KBM-7 (cell line): Measurements from ENCODE around the gene CRISPLD2.
A peak's percentile ranks its signal among the peaks of the same experiment; 100 is the strongest.

Experiments used
- DNase-seq: peaks from one replicate; pipeline ENCODE4 v3.0.0-alpha.2; 2015
- in situ Hi-C: fragments of 300-500 bp; cut with MboI; formaldehyde crosslinking; loops from 2 replicates; pipeline ENCODE4 v1.14.3; 2020; ENCODE audit warnings: low sequenced_read_pairs, low pct_unique_long_range_greater_than_20kb, mixed read lengths

CRISPLD2 gene

DNA sequence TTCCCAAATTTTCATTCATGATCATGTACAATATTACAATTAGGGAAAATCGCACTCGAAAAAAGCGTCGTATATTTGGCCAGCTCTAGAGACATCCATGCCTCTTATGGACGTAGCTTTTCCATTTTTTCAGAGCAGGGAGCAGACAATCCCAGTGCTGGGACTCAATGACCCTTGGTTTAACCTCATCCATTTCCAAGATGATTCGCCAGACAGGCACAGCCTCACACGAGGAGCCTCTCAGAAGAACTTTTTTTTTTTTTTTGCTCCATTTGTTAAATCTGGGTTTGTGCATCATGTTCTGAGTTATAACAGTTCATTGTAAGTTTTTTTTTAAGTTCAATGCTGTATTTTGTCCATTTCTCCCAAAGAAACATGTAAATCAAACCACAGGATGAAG is 99.5 kb downstream of the CRISPLD2 start:
- DNase-seq = no peak
- in situ Hi-C loops = no loop called here

DNA sequence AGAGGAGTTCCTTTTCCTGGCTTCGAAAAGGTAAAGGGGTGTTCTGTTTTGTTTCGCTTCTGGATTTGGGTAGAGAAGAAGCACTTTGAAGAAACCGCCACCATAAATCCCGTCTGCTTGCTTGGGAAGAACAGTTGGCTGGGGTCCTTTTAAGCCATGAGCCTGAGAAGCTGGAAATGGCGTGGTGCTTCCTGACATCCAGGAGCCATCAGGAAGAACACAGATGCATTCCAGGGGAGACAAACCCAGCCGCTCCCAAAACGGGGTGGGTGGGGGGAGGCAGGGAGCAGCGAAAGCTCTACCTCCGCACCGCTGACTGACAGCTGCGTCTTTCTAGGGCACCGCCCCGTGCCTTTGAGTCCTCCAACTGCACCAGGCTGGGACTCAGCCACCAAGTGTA is 99.9 kb downstream of the CRISPLD2 start:
- in situ Hi-C loops = no loop called here
- DNase-seq = no peak

DNA sequence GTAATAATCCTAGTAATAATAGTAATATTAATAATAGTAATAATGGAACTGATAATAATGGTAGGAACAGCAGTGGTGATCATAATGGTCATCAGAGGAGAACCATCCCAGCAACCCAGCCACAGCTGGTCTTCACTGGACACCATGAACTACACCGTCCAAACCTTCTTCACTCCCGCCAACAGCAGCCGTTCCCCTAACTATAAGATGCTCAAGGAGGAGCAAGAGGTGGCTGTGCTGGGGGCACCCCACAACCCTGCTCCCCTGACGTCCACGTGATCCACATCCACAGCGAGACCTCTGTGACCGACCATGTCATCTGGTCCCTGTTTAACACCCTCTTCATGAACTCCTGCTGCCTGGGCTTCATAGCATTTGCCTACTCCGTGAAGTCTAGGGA is 100.5 kb downstream of the CRISPLD2 start:
- DNase-seq = no peak
- in situ Hi-C loops = no loop called here

DNA sequence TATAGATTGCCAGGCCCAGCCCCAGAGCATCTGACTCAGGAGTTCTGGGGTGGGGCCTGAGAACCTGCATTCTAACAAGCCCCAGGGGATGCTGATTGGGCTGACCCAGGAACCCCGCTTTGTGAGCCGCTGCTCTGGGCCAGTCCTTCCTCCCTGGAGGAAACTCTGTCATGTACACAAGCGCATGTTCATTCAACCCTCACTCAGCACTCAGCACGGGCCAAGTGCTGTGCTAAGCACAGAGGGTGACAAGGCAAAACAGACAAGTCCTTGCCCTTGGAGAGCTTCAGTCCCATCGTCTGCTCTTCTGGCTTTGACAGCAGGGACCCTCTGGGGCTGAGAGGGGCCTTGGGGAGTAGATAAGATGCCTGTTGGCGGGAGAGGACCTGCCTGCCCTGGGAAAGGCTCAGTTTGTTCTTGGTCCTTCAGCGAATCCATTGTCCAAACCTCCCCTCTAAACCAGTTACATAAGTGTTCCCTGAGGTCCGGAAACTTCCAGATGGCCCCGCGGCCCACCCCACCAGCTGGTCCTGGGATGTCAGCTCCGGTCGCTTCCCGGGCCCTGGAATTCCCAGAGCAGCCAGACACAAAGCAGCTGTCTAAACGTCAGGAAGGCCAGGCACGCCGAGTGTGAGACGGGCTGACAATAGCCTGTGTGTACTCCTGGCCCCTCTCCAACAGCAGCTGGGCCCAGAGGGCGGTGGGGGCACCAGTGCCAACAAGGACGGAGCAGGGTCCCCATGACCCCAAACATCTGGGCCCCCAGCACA is 102.8 kb downstream of the CRISPLD2 start:
- in situ Hi-C loops = no loop called here
- DNase-seq = no peak

DNA sequence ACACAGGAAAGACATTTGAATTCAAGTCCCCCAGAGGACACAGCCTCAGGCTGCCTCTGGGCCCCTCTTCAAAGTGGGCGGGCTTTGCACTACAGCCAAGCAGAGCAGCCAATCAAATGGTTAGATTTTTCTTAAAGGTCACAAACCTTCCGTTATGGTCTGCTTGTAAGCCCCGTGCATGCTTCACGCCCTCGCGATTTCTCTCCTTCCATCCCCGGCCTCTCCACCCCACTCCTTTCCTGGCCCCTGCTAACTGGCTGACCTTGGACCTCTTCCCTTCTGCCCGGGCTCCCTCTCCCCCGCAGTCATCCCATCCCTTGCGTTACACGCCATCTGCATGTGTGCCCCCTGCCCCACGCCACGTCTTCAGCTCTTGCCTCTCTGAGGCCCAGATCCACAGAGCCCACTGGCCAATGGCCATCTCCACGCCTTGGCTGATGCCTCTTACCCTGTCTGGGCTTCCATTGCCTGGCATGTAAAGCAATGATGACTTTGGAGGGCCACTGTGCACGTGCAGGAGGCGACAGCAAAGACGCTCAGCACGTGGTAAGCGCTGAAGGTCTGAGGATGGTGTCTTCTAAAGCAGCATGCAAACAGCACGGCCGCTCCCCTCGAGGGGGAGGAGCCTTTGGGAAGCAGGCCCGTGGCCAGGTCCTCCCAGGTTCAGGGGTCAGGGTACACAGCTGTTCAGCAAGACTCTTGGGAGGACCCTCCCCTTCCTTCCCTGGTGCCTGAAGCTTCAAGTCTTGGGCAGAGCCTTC is 104.7 kb downstream of the CRISPLD2 start:
- in situ Hi-C loops = no loop called here
- no peak for DNase-seq

DNA sequence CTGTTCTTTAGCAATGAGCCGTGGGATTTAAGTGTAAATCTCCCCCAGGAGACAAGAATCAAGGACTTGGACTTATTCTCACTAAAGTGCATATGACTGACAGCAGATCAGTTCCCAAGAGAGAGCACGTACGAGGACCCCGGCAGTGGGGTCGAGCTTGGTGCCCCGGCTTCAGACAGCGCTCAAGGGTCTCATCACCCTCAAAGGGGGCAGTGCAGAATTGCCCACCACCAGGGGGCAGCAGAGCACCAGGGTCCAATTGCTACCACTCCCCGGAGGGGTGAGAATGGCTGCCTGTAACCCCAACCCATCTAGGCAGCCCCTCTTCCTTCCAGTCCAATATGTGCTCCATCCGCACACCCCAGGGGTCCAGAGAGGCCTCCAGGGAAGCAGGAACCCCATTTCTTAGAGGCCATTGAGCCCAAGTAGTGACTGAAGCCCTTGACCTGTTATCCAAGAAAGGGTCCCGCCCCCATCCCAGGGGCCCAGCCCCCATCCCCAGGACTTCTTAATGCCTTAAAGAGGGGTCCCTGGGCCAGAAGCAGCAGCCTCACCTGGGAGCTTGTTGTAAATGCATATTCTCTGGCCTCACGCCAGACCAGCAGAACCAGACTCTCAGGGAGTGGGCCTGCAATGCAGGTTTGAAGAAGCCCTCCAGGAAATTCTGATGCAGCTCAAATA is 105.4 kb downstream of the CRISPLD2 start:
- peak; percentile 68 for DNase-seq
- in situ Hi-C loops = no loop called here

DNA sequence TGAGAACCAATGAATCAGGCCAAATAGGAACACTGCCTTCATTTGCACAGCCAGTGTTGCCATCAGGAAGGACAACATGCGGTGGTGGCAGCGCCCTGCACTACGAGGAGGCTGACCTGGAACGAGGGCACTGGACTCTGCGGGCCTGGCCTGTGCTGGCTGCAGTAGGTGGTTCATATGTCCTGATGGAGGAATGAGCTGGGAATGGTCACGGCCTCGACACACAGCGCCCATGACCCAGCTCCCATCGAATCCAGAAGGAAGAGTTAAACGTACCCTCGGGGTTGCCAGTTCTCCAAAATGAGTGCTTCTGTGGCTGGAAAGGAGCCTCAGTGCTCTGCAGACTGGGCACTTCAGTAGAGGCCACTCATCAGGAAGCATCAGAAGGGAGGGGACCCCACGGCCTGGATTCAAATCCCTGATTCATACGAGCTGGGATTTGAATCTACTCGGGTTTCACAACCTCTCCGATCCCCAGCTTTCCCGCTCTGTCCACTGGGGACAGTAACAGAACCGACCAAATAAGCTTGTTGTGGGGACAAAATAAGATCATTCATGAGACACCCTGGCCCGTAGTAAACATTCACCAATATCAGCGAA is 106.1 kb downstream of the CRISPLD2 start:
- DNase-seq = no peak
- in situ Hi-C loops = no loop called here

DNA sequence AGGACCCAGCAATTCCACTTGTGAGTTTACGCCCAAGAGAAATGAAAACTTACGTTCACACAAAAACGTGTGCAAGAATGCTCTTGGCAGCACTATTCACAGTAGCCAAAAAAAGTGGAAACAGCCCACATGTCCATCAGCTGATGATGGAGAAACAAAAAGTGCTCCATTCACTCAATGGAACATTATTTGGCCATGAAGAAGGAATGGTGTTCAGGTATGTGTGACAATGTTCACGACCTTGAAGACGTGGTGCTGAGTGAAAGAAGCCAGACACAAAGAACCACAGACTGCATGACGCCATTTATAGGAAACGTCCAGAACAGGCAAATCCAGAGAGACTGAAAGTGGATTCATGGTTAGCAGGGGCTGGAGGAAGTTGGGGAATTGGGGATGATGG is 106.7 kb downstream of the CRISPLD2 start:
- in situ Hi-C loops = no loop called here
- no peak for DNase-seq

DNA sequence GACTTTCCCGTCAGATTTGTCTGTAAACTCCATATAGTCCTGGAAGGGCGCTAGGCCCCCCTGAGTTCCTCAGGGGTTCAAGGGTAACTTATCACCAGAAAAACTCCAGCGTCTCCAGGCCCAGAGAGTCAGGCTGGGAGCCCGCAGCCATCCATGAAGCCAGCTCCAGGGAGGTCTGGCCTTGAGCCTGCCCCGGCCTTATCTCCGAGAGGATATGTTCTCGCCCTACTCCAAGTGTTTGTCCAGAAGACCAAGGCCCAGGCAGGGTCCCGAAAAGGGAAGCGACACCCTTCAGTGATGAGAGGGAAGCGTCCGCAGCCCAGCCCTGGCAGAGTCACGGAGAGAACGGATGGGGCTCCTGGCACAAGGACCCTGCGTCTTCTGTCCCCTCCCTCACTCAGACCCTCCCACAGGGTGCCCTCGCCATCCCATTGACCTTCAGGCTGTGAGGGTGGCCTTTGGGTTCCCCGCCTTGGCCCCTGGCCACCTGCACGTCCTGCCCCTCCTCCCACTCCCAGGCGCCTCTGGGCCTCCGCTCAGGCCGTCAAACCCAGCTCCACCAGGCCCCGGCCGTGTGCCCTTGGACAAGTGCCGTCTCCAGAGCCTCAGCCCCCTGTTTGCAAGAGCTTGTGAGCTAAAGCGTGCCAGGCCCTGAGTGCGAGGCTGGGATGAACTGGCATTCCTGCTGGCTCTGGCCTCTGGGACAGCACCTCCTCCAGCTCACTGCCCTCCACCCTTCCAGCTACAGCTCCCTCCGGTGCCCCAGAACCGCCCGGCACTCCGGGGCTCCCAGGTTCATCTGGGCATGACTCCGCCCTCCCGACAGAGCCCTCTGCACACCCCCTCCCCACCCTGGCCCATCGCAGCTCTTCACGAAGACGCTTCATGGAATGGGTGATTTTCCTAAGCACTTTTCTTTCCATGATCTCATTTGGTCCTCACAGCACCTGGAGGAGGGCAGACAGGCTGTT is 108.1 kb downstream of the CRISPLD2 start:
- in situ Hi-C loops = no loop called here

DNA sequence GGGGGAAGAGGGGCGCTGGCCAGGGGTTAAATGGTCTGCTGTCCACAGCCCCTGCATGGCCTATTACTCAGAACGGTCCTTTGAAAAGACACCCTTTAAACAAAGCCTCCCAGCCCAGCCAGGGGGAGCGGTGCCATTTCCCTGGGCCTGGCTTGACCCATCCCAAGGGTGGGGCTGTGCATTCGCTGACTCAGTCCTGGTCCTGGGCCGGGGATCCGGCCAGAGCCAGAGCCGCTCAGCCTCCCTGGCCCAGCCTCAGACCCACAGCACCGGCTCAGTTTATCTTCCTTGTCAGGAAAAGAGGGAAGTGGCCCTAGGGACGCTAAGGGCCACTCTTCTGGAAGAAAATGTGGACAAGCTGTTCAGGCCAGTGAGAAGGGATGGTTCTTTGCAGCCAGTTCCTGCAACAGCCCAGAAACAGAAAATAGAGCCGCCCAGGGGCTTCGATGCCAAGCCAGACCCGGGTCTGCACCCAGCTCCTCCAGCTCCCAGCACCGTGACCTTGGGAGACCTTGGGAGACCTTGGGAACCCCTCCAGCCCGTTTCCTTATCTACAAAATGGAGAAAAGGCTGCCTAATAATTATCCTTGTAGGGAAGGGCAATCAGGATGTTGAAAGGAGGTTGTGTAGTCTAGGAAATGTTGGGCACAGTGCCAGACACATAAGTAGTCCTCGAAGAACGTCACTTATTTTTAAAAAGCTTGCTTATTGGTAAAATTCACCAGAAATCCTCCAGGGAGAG is 109.1 kb downstream of the CRISPLD2 start:
- in situ Hi-C loops = no loop called here
- DNase-seq = no peak

More for the DNA sequence above, 108.1 kb downstream of the CRISPLD2 start:
- no peak for DNase-seq

DNA sequence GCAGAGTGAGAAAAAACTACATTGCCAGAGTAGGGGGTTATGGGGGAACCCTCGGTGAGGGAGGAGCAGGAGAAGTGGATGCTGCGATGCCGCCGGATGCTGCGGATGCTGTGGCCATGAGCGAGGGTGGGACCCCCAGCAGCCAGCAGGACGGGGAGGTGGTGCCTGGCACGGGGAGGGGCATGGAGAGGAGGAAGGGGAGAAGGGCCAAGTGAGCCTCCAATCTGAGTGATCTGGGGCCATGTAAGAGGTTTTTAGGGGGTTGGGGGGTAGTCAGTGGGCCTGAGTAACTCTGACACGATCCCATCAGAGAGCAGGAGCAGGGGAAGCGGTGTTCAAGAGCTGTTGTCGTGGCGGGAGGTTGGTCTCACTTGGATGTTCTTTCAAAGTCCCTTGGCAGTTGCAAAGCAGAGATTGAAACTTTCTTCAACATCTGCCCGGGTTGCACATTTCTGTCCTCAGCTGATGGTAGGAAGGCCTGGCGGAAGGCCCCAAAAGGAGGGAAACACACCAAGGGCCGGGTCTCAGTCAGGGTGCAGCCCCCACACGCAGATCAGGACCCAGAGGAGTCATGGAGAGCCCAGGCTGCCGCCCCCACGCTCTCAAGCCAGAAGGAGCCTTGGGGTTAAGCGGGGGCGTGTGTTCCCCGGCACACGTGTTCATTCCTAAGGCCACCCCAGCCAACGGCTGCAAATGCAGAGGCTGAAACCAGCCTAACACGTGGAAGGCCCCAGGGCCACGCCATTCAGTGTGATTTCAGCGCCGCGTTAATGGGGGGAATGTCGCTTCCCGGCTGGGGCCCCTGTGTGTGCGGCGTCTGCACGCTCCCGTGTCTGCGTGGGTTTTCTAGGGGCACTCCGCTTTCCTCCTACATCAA is 109.9 kb downstream of the CRISPLD2 start:
- DNase-seq = no peak
- in situ Hi-C loops = no loop called here

DNA sequence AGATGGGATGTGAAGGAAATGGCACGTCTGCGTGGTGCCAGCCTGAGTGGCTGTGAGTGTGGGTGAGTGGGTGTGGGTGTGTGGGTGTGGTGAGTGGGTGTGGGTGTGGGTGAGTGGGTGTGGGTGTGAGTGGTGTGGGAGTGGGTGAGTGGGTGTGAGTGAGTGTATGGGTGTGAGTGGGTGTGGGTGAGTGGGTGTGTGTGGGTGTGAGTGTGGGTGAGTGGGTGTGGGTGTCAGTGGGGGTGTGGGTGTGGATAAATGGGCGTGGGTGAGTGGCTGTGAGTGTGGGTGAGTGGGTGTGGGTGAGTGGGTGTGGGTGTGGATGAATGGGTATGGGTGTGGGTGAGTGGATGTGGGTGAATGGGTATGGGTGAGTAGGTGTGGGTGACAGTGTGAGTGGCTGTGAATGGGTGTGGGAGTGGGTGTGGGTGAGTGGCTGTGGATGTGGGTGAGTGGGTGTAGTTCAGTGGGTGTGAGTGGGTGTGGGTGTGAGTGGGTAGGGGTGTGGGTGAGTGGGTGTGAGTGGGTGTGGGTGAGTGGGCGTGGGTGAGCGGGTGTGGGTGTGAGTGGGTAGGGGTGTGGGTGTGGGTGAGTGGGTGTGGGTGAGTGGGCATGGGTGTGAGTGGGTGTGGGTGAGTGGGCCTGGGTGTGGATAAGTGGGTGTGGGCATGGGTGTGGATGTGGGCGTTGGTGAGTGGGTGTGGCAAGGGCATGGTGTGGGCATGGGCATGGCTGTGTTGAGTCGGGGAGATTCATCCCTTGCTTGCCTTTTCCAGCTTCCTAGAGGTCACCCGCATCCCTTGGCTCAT is 110.7 kb downstream of the CRISPLD2 start:
- in situ Hi-C loops = no loop called here
- no peak for DNase-seq

DNA sequence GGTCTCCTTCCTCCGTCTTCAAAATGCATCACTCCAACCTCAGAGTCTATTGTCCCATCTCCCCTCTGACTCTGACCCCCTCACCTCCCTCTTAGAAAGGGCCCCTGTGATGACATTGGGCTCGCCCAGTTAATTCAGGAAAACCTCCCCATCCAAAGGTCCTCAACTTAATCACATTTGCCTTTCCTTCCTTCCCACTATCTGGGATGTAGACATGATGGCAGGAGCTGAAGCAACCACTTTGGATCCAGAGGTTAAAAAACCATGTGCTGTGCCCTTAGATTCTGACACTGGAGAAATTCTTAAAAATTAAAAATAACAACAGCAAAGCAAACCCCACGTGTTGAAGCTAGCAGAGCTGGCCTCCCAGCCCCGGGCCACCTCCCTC is 111.3 kb downstream of the CRISPLD2 start:
- in situ Hi-C loops = no loop called here
- DNase-seq = no peak

DNA sequence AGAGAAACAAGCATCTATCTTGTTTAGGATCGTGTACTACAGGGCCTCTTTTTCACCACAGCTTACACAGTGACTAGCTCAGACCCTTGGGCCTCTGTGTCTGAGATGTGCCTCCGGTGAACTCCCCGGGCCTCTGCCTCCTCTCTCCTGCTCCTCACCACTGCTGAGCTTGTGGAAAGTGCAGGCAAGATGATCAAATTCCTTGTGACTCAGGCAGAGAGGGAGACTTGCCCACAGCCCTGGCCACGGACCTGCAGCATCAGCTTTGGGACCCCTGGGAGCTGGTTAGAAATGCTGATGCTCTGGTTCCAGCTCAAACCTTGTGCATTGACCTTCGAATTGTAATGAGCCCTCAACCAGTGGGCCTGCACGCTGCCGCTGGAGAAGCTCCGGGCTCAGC is 111.7 kb downstream of the CRISPLD2 start:
- DNase-seq = no peak
- in situ Hi-C loops = no loop called here

DNA sequence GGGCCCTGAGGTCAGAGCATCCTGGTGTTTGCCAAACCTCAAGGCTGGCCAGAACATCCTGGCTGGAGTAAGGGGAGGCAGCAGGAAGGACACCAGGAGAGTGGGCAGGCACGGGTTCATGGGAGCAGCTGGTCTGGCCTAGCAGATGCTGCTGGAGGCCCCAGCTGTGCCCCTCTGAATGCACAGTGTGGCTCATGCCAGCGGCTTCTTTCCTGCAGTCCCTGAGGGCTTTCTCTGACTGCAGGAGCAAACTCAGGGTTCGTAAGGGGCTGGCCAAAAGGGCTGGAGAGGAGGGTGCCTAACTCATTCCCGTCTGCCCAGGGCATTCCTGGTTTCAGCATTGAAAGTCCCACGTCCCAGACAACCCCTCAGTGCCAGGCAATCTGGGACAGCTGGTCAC is 112.9 kb downstream of the CRISPLD2 start:
- no peak for DNase-seq

DNA sequence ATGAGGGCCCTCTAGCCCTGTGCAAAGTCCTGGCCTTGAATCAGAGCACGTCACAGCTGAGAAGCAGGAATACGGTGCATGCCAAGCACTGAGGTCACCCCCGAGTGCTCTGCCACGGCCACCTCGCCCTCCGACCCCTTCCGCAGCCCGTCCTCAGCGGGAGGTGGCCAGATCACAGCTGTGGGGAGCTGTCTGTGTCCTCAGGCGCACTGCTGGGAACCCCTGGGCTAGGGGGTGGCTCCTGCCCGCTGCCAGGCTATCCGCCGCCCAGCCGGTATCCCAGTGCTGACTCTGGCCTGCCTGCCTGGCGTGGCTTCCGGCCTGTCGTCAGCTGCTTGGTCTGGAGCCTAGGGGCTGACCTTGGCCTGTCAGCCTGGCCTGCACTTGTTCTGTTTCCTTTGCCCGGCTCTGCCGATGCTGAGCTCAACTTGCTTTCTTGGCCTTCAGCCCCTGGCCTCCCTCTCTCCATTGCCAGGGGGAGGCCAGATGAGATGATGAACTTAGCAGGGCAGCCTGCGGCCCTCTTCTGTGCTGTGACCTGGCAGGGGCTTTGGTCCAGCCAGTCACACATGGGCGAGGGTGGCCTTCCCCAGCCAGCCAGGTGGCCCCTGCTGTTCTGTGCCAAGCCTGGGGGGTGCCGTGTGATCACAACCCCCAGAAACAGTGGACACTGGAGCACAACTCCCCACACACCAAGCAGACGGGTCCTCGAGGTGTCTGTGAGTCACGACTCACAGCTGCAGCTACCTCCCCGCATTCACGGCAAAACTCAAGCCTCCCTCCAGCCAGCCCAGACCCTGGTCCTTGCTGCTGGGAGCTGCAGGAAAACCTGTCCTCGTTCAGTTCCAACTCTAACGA is 114.2 kb downstream of the CRISPLD2 start:
- in situ Hi-C loops = no loop called here
- DNase-seq = no peak

More for the DNA sequence above, 112.9 kb downstream of the CRISPLD2 start:
- in situ Hi-C loops = no loop called here
